ENCODE data around the gene NKX6-2.
A peak's percentile ranks its signal among the peaks of the same experiment; 100 is the strongest.

DNA sequence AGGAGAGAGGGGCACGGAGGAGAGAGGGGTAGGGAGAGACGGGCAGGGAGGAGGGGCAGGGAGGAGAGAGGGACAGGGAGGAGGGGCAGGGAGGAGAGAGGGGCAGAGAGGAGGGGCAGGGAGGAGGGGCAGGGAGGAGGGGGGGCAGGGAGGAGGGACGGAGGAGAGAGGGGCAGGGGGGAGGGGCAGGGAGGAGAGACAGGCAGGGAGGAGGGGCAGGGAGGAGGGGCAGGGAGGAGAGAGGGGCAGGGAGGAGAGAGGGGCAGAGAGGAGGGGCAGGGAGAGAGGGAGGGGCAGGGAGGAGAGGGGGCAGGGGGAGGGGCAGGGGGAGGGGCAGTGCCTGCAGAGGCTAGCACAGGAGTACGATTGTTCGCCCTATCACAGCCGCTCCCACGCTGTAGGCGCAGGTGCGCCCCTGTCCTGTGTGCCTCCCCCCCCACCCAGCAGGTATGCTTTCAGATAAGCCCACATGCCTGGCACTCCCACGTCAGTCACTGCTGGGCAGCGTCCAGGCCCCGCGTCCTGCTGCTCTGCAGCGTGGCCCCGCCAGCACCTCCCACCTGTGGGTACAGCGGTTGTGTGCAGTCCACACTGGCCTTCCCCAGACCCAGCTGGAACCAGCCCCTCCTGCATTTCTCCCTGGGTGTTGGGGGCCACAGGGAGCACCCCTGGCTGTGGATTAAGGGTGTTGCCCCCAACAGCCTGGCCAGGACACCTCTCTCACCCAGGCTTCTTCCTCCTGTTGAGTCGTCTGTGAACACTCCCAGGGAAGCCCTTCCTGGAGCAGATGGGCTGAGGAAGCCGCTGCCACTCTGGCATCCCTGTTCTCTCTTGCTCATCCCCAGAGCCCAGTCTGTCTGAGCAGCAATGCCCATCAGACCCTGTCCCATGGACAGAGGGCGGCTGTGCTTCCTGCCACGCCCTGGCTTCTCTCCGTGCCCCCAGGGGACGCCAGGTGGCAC lies 10.8 kb downstream of the NKX6-2 start:
- TF ChIP-seq EP300 (IDR thresholded peaks at IDR 0.05; ENCODE audit: borderline replicate concordance) (no peak; the same call in none of the 2 replicates), TAF1 (IDR thresholded peaks at IDR 0.05; ENCODE audit: low read depth) (no peak), RAD21 (IDR thresholded peaks at IDR 0.05; ENCODE audit: low read depth) (no peak), EGR1 (IDR thresholded peaks at IDR 0.05) (peak; percentile 56; the same call in 1 of the 2 replicates), YY1 (IDR thresholded peaks at IDR 0.05; ENCODE audit: low read depth) (no peak), CREB1 (IDR thresholded peaks at IDR 0.05; ENCODE audit: low read depth) (no peak)
- TF ChIP-seq, protein P1, sequence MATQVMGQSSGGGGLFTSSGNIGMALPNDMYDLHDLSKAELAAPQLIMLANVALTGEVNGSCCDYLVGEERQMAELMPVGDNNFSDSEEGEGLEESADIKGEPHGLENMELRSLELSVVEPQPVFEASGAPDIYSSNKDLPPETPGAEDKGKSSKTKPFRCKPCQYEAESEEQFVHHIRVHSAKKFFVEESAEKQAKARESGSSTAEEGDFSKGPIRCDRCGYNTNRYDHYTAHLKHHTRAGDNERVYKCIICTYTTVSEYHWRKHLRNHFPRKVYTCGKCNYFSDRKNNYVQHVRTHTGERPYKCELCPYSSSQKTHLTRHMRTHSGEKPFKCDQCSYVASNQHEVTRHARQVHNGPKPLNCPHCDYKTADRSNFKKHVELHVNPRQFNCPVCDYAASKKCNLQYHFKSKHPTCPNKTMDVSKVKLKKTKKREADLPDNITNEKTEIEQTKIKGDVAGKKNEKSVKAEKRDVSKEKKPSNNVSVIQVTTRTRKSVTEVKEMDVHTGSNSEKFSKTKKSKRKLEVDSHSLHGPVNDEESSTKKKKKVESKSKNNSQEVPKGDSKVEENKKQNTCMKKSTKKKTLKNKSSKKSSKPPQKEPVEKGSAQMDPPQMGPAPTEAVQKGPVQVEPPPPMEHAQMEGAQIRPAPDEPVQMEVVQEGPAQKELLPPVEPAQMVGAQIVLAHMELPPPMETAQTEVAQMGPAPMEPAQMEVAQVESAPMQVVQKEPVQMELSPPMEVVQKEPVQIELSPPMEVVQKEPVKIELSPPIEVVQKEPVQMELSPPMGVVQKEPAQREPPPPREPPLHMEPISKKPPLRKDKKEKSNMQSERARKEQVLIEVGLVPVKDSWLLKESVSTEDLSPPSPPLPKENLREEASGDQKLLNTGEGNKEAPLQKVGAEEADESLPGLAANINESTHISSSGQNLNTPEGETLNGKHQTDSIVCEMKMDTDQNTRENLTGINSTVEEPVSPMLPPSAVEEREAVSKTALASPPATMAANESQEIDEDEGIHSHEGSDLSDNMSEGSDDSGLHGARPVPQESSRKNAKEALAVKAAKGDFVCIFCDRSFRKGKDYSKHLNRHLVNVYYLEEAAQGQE (IDR thresholded peaks at IDR 0.05; ENCODE audit: low read depth): no peak
- TF ChIP-seq, protein P2, sequence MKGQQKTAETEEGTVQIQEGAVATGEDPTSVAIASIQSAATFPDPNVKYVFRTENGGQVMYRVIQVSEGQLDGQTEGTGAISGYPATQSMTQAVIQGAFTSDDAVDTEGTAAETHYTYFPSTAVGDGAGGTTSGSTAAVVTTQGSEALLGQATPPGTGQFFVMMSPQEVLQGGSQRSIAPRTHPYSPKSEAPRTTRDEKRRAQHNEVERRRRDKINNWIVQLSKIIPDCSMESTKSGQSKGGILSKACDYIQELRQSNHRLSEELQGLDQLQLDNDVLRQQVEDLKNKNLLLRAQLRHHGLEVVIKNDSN (IDR thresholded peaks at IDR 0.05): no peak

Measured in Ishikawa (cell line).